GM11168 (cell line): ENCODE results near the gene PRKAG2.
"Not testable (repeated sequence)": the region's sequence is repeated elsewhere in the genome, so short reads cannot be mapped to it uniquely, and the experiment has no call there.

Experiments
- in situ Hi-C: fragments of 300-500 bp; cut with MboI; formaldehyde crosslinking; loops from one replicate; pipeline ENCODE4 v1.12.0; 2022; ENCODE audit warnings: low sequenced_read_pairs; ENCODE audit not compliant: unreplicated experiment

PRKAG2 gene

DNA sequence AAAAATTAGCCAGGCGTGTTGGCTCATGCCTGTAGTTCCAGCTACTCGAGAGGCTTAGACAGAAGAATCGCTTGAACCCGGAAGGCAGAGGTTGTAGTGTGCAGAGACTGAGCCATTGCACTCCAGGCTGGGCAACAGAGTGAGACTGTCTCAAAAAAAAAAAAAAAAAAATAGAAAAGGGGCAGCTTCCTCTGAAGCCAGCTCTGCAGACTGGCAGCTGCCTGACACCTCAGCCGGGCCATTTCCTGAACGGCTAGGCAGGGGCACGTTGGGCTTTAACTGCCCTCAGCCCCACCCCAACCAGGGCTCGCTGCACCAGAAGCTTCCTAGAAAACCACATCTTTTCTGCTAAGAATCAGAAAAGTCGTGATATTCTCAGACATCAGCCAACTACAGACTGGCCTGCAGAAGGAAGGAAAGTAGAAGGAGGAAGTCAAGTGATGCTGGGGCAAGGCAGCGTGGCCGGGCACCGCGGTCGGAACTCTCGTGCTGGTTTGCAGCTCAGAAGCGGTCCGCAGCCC is 38.0 kb downstream of the PRKAG2 start:
- in situ Hi-C loops, result no loop called here

DNA sequence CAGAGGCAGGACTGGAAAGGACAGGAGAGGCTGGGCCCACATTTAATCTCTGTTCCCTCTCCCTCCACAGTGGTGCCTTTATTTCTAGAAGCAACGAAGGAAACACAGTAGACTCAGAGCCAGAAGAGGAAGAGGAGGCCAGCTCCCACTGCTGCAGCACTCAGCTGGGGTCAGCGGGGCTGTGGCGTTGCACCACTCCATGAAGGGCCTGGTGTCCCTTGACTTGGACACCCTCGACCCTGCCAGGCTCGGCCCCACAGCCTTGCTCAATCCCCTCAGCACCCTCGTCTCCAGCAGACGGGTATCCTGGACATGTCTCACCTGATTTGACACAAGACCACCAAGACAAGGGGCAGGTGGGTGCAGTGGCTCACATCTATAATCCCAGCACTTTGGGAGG is 38.8 kb downstream of the PRKAG2 start:
- in situ Hi-C loops, result no loop called here

- in situ Hi-C loops, result no loop called here
Measured at GRCh38 chr7:151837285-151838042, 39.5 kb downstream of the PRKAG2 start.

DNA sequence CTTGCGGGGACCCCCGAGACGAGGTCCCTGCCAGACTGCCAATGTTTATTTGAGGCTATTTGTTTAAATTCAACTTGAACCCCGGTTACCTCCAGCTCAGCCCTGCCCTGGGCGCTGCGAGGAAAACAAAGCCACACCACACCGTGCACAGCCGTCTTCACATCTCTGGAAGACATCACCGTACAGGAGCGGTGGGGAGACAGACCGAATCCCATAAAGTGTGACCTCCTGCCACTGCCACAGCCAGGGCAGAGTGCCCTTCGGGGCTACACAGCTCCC is 40.0 kb downstream of the PRKAG2 start:
- in situ Hi-C loops, result no loop called here

DNA sequence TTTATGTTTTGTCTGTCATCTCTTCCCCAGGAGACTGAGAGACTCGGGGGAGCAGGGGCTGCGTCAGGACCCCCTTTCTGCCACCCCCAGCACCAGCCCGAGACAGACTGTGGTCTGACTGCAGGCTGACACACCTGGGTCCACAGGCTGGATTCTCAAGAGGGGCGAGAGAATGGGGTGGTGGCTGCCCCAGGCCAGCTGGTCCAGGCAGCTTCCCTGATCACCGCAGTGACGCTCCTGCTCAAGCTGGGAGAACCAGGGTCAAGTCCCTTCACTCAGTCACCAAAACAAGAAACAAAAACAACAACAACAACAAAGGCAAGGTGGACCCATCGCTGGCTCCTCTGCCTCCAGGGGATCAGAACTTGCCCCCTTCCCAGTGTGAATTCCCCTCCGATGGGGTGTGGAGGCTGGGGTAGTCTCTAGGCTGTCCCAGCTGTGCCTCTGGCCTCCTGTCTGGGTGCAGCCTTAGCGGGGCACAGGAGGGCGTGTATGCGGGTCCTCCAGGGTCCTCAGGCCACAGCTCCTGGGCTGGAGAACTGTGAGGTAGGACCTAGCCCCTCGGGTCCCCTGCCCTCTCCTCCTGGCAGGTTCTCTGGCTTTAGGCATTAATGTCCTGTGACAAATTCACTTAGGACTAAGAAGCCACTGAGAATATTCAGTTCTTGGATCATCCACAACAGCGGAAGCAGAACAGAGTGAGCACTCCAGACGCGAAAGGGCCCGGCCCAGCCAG is 40.6 kb downstream of the PRKAG2 start:
- in situ Hi-C loops, result no loop called here

- in situ Hi-C loops, result no loop called here
Measured at GRCh38 chr7:151835636-151836035, 41.3 kb downstream of the PRKAG2 start.

DNA sequence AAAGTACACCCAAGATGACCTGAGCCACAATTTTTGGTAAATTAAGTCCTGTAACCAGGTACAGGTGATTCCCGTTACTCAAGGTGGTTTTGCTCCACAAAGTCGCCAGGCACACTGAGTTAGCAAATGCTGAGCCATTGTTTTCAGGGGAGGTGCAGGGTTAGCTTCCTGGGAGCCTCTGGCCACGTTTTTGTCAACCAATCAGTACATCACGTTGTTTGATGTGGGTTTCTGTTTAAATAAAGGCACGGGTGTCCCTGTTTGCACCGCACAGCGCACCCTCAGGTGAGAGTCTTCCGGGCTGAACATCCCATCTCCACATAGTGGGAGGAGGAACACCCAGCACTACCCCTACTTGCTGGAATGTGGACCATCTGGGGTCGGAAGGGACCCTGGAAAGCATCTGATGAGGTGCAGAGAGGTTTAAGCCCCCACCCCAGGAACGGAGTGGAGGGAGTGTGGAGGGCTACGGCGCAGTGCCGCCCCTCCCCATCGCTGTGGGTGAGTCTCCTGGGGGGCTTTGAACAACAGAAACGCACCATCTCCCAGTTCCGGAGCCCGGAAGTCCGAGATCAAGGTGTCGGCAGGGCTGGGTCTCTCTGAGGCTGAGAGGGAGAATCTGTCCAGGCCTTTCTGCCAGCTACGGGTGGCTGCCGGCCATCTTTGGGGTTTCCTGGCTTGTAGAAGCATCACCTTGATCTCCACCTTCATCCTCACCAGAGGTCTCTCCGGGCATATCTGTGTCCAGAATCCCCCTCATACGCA is 42.5 kb downstream of the PRKAG2 start:
- in situ Hi-C loops, result no loop called here

DNA sequence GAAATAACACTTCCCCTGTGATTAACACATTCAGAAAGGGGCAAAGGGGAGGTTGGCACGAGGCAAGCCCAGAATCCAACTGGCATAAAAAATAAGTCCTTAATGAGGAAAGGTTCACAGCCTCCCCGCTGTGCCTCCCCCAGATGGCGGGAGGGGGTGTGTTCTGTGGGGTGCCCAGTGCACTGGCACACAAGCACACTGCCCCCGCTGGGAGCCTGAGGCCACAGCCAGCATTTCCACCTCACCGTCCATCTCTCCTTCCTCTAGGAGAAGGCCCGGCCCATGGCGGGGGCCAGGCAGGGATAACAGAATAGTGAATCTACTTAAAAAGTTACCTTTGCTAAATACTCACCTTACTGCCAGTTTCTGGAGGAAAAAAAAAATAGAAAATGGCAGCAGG is 43.2 kb downstream of the PRKAG2 start:
- in situ Hi-C loops, result no loop called here

GRCh38 chr7:151833213-151833651 is 43.7 kb downstream of the PRKAG2 start:
- in situ Hi-C loops, result no loop called here

DNA sequence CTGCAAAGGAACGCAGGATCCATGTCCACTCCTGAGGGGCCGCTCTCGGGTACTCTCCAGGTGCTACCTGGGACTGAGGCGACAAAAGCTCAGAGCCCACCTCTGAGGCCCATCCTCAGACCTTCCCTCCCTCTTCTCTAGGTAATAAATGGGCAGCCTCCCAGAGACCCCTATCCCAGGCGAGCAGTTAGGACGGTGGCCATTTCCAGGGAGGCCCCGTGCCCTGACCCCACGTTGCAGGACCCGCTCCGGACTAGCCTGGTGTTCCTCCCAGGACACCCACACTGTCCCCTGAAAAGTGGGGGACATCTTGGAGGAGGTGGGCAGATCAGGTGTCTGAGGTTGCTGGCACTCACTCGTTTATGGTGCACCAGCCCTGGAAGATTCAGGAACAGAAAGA is 44.3 kb downstream of the PRKAG2 start:
- in situ Hi-C loops, result no loop called here

DNA sequence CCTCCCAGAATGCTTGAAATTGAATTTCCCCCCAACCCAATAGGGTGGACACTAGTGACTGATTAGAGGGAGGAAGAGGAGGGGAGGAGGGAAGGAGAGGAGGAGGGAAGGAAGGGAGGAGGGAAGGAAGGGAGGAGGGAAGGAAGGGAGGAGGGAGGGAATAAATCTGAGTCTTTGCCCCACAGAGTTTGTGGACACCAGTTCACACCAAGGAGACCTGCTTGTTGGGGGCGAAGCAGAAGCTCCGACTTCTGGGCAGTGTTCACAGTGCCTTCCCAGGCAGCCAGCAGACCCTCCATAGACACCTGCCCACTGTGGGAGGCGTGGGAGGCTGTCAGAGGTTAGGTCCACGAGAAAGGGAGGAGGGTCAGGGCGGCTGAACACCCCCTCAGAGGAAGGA is 44.8 kb downstream of the PRKAG2 start:
- in situ Hi-C loops, result no loop called here

GRCh38 chr7:151831606-151832005 is 45.3 kb downstream of the PRKAG2 start:
- in situ Hi-C loops, result no loop called here

DNA sequence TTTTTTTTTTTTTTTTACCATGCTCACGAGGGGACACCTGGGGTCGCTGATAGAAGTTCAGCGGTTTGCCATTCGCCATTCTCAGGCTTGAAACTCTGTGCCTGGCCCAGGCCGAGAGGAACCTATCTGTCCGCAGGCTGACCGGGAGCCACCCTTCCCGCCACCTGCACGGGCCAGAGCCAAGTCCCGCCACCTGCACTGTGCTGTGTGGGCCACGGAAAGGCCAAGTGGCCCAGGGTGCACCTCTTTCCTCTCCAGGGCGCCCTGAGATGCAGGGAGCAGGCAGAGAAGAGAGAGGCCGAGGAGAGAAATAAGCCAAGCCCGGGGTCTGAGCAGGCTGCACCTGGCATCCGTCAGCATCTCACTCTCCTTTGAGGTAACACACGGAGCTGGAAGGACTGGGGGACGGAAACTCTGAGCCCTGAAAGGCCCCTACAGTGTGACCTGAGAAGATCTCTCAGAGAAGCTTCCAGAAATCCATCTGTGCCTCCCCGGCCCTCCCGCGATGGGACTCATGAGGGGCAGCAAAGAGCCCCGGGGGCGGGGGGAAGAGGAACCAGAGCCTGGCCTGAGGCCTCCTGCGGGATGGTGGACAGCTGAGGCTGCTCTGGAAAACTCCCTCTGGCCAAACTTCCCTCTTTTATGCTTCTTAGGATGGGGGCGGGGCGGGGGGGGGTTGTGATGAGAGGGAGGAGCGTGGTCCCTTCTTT is 46.6 kb downstream of the PRKAG2 start:
- in situ Hi-C loops, result no loop called here

DNA sequence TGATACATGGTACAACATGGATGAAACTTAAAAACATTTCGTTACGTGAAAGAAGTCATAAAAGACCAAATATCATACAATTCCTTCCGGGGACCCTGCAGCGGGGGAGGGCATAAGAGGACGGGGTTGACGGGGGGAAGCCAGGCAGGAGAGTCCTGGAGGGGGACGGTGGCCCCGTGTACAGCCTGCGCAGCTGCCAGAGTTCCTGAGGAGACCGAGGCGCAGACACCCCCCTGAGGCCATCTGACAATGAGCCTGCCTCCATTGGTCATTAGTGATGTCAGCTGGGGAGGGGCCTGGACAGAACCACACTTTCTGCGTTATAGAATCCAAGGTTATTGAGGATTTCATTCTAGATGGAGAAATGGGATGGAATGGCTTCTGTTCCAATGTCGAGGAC is 47.2 kb downstream of the PRKAG2 start:
- in situ Hi-C loops, result no loop called here

DNA sequence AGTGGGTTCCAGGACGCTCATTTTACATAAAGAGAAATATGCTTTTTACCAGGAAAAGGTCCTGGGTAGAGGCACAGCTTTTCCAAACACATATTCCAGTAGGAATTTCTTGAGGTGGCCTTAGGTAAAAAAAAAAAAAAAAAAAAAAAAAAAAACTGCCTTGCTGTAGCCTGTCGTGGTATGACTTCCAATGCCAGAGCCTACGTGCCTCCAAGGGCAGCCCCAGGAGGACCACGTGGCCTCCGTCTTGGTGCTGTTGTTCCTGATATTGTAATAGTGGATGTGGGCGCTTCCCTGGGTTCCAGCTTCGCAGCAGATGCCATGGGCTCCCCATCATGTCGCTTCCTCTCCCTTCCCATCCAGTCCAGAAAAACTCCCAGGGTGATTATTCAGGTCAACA is 49.3 kb downstream of the PRKAG2 start:
- in situ Hi-C loops, result no loop called here

DNA sequence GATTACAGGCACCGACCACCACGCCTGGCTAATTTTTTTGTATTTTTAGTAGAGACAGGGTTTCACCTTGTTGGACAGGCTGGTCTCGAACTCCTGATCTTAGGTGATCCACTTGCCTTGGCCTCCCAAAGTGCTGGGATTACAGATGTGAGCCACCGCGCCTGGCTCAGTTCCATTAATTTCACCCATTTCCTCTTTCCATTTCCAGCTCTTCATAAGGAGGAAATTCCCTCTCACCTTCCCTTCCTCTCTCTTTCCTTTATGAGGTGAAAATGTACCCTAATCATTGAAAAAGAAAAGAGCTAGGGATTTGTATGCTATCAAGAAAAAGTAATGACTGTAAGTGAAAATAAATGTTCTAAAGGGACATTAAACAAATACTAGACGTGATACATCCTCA is 50.6 kb downstream of the PRKAG2 start:
- in situ Hi-C loops, result not testable (repeated sequence)

- in situ Hi-C loops, result no loop called here
Measured at GRCh38 chr7:151825721-151826120, 51.2 kb downstream of the PRKAG2 start.

DNA sequence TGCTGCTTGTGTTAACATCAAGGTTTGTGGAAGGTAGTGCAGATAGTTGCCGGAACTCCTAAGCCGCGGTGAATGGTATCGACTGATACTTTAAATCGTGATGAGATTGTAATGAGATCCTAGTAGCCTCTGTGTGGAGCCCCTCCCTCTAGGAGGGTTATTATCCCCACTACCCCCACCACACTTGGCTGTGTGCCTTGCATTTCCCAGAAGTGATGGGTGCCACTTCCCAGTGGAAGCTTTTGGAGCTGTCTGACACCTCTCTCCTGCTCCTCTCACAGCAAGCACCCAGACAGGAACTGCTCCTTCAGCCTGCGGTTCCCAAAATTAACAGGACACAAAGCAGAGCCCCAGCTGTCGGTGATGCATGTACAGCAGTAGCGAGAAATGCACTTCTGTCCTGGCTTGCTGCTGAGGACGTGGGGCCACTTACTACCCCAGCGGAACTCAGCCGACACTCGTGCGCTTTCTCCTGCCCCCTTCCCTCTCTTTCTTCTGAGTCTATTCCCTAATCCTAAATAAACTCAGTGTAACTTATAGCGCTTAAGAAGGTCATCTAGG is 52.5 kb downstream of the PRKAG2 start:
- in situ Hi-C loops, result no loop called here

- in situ Hi-C loops, result no loop called here
Measured at GRCh38 chr7:151823566-151824372, 53.1 kb downstream of the PRKAG2 start.
